HuH-7.5 (cell line): ENCODE data around the gene MGAT5B.
"Not testable (repeated sequence)": the region's sequence is repeated elsewhere in the genome, so short reads cannot be mapped to it uniquely, and the experiment has no call there.

Experiments used
- DNase-seq: peaks from one replicate; pipeline ENCODE4 v3.0.0; 2011; ENCODE audit warnings: low spot score

The MGAT5B gene

DNA sequence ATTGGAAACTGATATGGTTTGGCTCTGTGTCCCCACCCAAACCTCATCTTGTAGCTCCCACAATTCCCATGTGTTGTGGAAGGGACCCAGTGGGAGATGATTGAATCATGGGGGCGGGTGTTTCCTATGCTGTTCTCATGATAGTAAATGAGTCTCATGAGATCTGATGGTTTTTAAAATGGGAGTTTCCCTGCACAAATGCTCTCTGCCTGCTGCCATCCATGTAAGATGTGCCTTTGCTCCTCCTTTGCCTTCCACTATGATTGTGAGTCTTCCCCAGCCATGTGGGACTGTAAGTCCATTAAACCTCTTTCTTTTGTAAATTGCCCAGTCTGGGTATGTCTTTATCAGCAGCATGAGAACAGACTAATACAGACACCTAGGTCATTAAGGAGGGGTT, 109.8 kb downstream of the MGAT5B start:
- not testable (repeated sequence) for DNase-seq

DNA sequence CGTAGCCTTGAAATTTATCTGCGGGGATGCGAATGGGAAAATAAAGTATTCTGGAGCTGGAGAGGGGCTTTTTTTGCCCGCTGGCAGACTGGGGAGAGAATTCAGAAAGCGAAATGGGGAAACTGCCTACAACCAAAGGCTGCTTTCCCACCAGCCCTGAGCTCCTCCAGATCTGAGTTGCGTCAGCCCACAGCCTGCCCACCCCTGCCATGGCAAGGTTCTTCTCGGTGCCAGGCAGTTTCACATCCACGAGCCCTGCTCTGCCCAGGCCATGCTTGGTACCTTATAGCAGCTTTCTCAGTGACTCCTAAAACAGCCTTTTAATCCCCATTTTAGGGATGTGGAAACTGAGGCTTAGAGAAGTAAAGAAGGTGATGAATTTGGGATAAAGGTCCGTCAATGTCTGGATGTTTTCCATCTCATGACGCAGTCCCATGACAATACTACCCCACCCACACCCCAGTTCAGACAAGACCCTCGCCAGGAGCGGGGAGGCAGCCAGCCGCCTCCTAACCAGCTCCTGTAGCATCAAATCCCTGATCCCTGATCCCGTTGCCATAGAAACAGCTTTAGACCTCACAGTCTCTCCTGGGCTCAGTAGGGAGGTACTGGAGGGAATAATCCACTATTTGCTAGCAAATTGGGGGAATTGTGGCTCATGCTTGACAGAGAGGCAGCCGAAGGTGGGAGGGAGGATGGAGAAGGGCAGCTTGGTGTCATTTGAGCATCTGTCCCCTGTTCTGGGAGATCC, 113.5 kb downstream of the MGAT5B start:
- DNase-seq: no peak

DNA sequence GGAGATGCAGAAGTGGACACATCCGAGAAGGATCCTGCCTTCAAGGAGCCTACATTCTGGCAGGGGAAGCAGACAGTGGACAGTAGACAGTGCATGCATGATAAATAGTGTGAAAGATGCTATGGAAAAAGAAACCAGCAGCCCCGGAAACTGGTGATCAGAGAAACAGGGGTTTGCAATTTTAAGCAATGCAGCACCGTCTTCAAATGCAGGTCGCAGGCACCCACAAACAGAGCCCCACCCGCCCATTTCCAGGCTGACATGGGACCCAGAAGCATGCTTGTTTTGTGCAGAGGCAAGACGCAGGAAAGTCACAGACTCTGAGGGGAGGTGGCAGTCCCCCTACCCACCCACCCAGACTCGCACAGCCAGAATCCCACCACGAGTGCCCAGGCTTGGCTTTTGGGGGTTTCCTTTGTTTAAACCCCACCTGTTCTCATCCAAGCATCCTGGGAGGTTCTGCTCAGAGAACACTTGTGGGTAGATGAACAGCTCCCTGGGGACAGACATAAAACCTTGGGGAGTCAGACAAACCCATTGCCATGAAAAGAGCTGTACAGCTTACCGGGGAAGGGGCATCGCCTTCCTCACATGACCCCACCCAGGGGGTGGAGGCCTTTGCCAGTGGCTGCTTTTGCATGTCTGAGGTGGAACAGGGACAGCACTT, 114.3 kb downstream of the MGAT5B start:
- DNase-seq: no peak

DNA sequence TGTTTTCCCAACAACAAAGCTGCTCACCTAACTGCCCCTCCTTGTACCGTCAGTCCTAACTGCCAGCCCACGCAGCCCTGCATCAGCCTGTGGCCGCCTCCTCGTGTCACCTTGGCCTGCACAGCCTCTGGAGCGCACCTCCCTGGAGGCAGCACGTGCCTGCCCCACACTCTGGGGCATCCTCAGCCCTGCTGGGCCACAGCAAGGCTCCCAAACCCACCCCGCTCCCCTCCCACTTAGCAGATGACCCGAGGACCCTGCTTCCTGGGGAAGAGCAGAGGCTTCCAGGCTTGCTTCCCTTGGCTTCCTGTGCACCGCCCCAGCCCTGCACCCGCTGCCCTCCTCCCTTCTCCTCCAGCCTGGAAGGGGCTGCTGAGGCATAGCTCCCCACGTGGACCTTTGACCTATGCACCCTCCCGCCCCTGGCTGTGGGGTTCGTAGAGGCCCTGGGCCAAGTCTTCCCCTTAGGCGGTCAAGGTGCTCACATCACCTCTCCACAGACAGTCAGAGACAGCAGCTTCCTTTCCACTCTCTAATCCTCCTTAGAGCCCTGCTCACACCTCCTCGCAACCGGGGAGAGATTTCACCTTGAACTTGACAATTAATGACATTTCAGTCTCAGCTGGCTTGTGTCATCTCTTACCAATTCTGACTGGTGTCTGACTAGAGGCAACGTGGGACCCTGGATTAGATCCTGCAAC, 115.0 kb downstream of the MGAT5B start:
- DNase-seq: no peak

DNA sequence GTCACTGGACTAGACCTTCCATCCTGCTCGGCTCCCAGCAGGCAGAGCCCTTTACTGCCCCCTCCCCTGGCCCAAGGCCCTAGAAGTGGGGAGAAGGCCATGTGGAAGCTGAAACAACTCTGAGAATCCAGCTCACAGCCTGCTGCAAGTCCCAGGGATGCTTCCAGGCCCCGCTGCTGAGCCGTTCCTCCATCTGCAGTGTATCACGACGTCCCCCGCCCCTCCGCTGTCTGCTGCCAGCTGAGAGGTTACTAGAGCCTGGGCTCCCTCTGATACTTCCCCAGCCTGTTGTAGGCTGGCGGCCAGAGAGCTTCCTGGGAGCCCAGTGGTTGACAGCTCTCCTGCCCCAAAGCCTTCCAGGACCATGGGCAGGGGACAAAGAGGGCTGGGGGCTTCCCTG, 118.2 kb downstream of the MGAT5B start:
- DNase-seq: no peak

DNA sequence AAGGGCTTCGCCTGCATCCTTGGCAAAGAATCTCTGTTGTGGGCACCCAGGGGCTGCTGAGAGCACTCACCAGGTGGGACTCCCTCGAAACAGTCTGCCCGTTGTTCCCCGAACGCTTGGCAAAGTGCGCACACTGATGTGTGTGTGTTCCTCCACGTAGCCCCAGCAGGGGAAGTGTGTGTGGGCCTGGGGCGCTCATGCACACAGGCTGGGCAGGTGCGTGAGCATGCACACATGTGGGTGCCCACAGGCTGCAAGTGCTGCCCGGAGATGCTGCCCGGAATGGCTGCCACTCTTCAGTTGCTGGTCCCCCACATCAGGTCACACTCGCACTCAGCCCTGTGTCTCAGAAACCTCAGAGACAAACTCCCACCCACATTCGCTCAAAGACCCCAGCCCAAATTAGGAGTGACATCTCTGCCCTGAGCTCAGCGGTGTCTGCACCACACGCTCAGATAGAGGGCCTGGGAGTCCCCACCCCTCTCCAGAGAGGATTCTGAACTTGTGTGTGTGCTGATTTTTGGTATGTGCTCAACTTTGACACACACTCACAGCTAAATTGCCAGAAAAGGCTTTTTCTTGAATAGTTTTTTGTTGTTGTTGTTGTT, 119.4 kb downstream of the MGAT5B start:
- no peak for DNase-seq

DNA sequence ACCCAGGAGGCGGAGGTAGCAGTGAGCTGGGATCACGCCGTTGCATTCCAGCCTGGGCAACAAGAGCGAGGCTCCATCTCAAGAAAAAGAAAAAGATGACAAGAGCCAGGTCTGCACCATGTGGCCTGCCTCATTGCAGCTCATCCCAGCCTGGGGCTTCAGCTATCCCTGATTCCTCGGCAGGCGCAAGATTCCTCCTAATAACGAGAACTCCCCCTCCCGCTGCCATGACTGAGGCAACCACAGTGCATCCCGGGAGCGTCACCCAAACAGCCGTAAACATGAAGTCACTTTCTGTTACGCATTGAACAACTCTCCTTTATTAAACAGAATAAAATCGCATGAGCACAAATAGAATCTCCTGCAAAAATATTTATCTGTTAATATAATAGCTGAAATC, 120.6 kb downstream of the MGAT5B start:
- no peak for DNase-seq

DNA sequence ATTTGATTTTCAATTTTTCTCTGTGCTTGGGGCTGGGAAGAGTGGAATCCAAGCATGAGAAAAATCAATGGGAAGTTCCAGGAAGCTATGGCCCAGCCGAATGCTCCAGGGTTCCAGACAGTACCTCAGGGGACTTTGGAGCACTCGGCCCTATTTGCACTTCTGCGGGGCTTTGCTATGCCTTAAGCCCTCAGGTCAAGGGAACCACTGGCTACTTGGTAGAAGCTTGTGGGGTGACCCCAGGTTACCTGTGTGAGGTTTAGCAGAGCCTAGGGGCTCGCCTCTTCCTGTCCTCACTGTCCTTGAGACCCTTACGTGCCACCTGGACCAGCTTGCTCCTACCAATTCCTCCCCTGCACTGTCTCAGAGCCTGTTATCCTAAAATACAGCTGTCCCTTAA, 121.3 kb downstream of the MGAT5B start:
- no peak for DNase-seq

DNA sequence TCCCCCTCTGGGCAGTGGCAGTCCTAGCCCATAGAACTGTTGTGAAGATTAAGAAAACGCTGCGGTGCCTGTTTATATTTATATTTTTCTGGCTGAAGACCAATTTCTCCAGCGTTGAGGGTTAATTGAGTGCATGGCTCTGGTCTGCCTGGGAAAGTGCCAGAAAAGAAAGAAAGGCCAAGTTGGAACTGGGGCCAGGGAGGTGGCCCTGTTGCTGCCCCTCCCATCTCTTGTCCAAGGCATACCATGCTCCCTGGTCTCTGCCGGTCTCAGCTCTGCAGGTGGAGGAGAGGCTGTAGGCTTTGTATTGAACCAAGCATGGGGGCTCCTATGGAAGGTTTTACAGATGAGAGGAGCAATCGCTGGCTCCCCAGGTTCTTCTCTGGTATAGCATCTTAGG, 124.7 kb downstream of the MGAT5B start:
- no peak for DNase-seq

DNA sequence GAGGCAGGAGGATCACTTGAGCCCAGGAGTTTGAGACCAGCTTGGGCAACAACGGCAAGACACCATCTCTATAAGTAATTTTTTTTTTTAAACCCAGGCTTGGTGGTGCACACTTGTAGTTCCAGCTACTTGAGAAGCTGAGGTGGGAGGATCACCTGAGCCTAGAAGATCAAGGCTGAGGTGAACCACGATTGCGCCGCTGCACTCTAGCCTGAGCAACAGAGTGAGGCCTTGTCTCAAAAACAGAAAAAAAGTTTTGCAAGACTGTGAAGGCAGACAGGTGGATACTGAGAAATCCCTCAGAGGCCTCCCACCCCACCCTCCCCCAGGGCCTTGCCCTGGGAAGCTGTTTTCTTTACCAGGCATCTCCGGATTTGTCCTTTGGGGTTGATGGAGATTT, 125.4 kb downstream of the MGAT5B start:
- no peak for DNase-seq

DNA sequence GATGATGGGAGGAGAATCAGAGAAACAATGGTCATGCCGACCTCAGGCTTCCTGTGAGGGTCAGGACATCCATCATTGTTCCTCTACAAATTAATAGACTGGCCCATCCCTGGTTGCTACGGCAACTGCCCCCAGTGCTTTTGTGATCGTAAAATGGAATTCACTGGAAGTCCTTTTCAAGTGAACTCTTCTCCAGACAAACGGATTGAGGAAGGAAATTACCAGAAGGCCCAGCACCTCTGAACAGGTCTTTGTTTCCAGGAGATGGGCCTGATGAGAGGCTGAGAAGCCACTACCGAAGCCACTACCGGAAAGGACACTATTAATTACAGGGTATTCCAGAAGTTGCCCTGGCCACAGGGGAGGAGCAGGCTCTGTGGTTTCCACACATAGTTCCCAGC, 126.0 kb downstream of the MGAT5B start:
- no peak for DNase-seq

DNA sequence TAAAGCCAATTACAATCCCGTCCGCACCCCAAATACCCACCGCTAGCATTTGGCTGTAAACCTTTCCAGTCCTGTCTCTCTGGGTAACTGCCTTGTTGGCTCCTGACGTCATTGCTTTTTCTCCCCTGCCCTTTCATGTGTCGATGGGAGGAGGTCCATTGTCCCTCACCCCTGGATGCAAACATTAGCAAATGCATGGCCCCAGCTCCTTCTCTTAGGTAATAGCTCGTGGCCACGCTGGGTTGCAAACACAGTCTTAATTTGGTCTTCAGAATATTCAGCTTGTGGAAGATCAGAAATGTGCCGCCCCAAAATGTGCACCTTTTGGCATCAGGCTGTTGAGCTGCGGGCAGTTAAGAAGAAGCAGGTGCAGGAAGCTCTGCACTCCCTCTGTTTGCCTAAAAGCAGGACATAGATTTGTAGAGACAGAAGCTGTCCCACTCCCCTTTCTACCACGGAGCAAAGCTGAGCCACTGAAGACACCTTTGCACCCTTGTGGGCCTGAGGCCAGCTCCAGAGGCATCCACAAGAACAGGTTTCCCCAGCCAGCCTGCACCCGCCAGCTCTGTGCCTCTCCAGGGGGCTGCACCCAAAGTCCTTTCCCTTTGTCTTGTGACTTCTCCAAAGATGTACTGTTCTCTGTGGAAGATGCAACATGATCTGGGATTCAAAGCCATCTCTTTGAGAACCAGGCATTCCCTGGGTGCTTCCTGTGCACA, 127.3 kb downstream of the MGAT5B start:
- DNase-seq: no peak

DNA sequence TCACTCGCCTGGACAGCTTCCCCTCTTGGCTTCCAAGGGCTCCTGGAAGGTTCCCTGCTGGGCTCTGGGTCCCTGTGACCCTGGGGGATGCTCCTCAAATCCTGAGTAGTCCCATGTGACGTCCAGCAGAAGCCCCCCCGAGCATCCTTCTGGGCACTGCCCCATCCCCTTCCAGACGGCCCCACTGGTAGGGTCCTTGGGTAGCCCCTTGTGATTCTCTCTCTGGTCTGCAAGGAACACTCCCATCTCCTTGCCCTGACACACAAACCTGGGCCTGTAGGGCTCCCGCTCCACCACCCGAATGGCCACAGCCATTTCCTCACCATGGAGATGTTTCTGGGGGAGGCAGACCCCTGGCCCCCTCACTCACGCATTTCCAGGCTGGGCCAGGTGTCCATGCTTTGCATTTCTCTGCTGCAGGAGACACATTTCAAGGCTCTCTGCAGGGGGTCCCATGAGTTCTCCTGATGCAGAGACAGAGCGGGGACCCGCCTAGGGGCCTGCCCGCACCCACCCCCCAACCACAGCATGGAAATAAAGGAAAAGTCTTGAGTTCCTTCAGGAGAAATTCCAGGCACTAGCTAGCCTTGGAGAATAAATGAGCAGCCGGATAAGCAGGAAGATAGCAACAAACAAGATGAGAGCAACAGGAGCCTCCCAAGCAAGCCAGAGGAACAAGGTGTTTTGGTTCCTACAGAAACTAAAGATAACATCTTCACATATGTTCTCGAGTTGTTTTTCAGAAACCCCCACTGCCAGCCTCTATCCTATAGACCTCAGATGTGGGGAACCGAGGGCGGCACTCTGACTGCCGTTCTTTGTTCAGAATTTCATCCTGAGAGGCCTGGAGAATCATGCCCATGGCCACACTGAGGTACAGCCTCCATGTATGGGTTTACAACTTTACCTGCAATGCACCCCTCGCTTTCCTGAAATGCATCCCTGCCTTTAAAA, 128.8 kb downstream of the MGAT5B start:
- no peak for DNase-seq

DNA sequence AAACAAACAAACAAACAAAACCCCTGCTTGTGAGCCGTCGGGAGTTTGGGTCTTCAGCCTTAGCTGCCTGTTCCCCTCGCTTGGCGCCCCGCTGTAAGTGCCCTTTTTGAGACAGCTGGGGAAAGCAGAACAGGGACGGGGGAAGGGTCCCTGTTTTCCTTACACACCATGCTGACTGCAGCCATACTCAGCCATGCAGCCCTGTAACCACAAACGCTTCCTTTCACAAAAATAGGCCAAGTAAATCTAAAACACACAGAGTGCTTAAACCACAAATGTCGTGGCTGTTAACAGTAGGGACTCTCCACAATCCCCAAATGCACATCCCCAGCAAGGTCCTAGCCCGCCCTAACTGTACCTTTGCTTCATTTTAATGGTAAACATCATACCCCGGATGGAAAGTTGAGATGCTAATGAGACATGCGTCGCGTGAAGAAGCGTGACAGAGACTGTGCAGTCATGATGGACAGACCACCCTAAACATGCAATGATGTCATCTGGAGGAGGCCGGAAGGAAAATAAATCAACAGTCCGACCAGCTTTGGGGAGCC, 129.9 kb downstream of the MGAT5B start:
- DNase-seq: no peak

DNA sequence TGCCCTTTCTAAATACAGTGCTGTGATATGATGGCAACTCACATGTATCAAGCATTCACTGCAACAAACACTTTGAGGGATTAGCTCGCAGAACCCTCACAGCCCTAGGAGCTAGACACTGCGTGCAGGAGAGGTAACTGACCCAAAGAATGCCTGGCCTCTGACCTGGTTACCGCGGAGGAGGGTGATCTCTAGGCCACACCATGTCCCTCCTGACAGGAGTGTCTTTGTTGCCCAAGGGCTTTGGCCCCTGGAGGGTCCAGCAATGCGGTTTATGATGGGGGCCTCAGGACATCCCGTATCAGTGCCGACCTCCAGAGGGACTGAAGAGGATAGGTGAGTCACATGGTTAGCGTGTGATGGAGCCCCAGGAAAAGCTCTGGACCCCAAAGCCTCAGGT, 130.6 kb downstream of the MGAT5B start:
- DNase-seq: no peak
